Measurements from ENCODE around the gene NKAPD1. TPM values are rescaled to one million over a fixed set of nuclear protein-coding genes. Genes with fewer than 3 reads are reported as not detected.
"Not testable (repeated sequence)": the region's sequence is repeated elsewhere in the genome, so short reads cannot be mapped to it uniquely, and the experiment has no call there.

The NKAPD1 gene
- total RNA-seq, 4 donors from 2014 or later = 14.4 to 31.7 (median 17.2) TPM

GRCh38 chr11:112086422-112087191 is 12.5 kb downstream of the NKAPD1 start, which contains the start of the genes SDHD and TIMM8B:
TSS of gene SDHD (plus strand) at chr11:112086873. CDS start at chr11:112086908, 35 bp downstream.
TSS of gene TIMM8B (minus strand) at chr11:112086756. CDS start at chr11:112086723, 33 bp downstream.
- peaks cover 0 to 48% (median 23%) of the 10 kb centered on the region in 4 donors for H3K4me1 ChIP-seq

GRCh38 chr11:112087212-112087611 is 13.1 kb downstream of the NKAPD1 start:
- Histone ChIP-seq H3K27ac (peak overlapping the region; percentile 75 to 88 (median 83)), H3K9me3 (no peaks in the 10 kb centered on the region), H3K4me1 (peaks cover 0 to 48% (median 23%) of the 10 kb centered on the region in 4 donors), H3K27me3 (no peaks in the 10 kb centered on the region), H3K4me3 (peak overlapping the region; percentile 60 to 94 (median 78)), H3K36me3 (peaks cover 0 to 71% (median 24%) of the 10 kb centered on the region in 3 donors)
- DNase-seq (ENCODE audit: low spot score in 2 of 2) = no peak
- 19 to 20% methylated on average over 10 of the region's 10 CpGs for WGBS, 2 donors
- TF ChIP-seq POLR2A (IDR thresholded peaks at IDR 0.05) = no peak
- no peak for TF ChIP-seq EP300 (IDR thresholded peaks at IDR 0.05)
- no peak for TF ChIP-seq CTCF (IDR thresholded peaks at IDR 0.05)

More at GRCh38 chr11:112086422-112087191, 12.5 kb downstream of the NKAPD1 start, which contains the start of the genes SDHD and TIMM8B:
- peak within 1 kb of the TSS; percentile 75 to 88 (median 83) for H3K27ac ChIP-seq
- peaks cover 0 to 71% (median 18%) of the 10 kb centered on the region in 3 donors for H3K36me3 ChIP-seq
- H3K27me3 ChIP-seq = no peaks in the 10 kb centered on the region
- H3K4me3 ChIP-seq = peak within 1 kb of the TSS; percentile 60 to 94 (median 78)
- WGBS, 2 donors = 0 to 1% methylated on average over 39 to 44 of the region's 45 CpGs
- DNase-seq (ENCODE audit: low spot score in 2 of 2) = peak; percentile 90 to 94
- no peaks in the 10 kb centered on the region for H3K9me3 ChIP-seq
- TF ChIP-seq CTCF (IDR thresholded peaks at IDR 0.05) = peak in 3 of 5 experiments; percentile 8 to 56 (median 56)
- peak; percentile 14 to 48 for TF ChIP-seq POLR2A (IDR thresholded peaks at IDR 0.05)
- peak; percentile 89 to 92 for TF ChIP-seq EP300 (IDR thresholded peaks at IDR 0.05)

- DNase-seq (ENCODE audit: low spot score in 2 of 2); H3K27ac ChIP-seq; H3K4me3 ChIP-seq; H3K4me1 ChIP-seq; H3K9me3 ChIP-seq; H3K27me3 ChIP-seq: not testable (repeated sequence)
- WGBS, 2 donors = 93 to 95% methylated on average over 2 of the region's 2 CpGs
- peaks cover 0 to 77% (median 27%) of the 10 kb centered on the region in 3 donors for H3K36me3 ChIP-seq
These were observed 21.2 kb downstream of the NKAPD1 start for GRCh38 chr11:112095302-112095701.

GRCh38 chr11:112096194-112096593 is 22.1 kb downstream of the NKAPD1 start:
- Histone ChIP-seq H3K27me3 (no peaks in the 10 kb centered on the region), H3K36me3 (peaks cover 0 to 68% (median 19%) of the 10 kb centered on the region in 3 donors), H3K4me1 (no peaks in the 10 kb centered on the region), H3K9me3 (no peaks in the 10 kb centered on the region), H3K4me3 (no peak overlapping the region), H3K27ac (no peak overlapping the region)
- DNase-seq (ENCODE audit: low spot score in 2 of 2) = no peak
- TF ChIP-seq POLR2A (IDR thresholded peaks at IDR 0.05) (no peak), CTCF (IDR thresholded peaks at IDR 0.05) (no peak), EP300 (IDR thresholded peaks at IDR 0.05) (no peak)

- DNase-seq (ENCODE audit: low spot score in 2 of 2) = no peak
- H3K4me1 ChIP-seq = no peaks in the 10 kb centered on the region
- WGBS, 2 donors = 91 to 93% methylated on average over 11 of the region's 11 CpGs
- no peak overlapping the region for H3K4me3 ChIP-seq
- no peaks in the 10 kb centered on the region for H3K9me3 ChIP-seq
- H3K27me3 ChIP-seq = no peaks in the 10 kb centered on the region
- peaks cover 0 to 50% (median 5%) of the 10 kb centered on the region in 3 donors for H3K36me3 ChIP-seq
- H3K27ac ChIP-seq = no peak overlapping the region
- no peak for TF ChIP-seq POLR2A (IDR thresholded peaks at IDR 0.05)
- no peak for TF ChIP-seq CTCF (IDR thresholded peaks at IDR 0.05)
- no peak for TF ChIP-seq EP300 (IDR thresholded peaks at IDR 0.05)
These were observed 23.8 kb downstream of the NKAPD1 start for GRCh38 chr11:112097734-112098528.
